Hepatocyte (in vitro differentiated cells): ENCODE measurements around the gene CHD1L. TPM values are rescaled to one million over a fixed set of nuclear protein-coding genes. Genes with fewer than 3 reads are reported as not detected.

Source experiments
- DNase-seq: peaks from one replicate; pipeline ENCODE4 v3.0.0-alpha.2; 2016; ENCODE audit warnings: low spot score
- H2AFZ ChIP-seq: fragments of 200-600 bp; sonication (generic); 2 replicates; pipeline ENCODE4 v1.6.0; 2016; ENCODE audit warnings: antibody characterized with exemption, mild to moderate bottlenecking
- H3K27ac ChIP-seq: fragments of 200-600 bp; sonication (generic); 2 replicates; pipeline ENCODE4 v1.5.1; 2016; ENCODE audit warnings: mild to moderate bottlenecking
- H3K27me3 ChIP-seq: fragments of 200-600 bp; sonication (generic); 2 replicates; pipeline ENCODE4 v1.6.1; 2016
- H3K36me3 ChIP-seq: fragments of 200-600 bp; sonication (generic); replicated peaks from 2 replicates; pipeline ENCODE4 v1.5.1; 2016; ENCODE audit warnings: low read depth; ENCODE audit not compliant: insufficient read depth
- H3K4me1 ChIP-seq: fragments of 200-600 bp; sonication (generic); 2 replicates; pipeline ENCODE4 v1.5.1; 2016; ENCODE audit warnings: mild to moderate bottlenecking, moderate library complexity; ENCODE audit not compliant: insufficient read depth
- H3K4me2 ChIP-seq: fragments of 200-600 bp; sonication (generic); 2 replicates; pipeline ENCODE4 v1.6.0; 2016
- H3K4me3 ChIP-seq: fragments of 200-600 bp; sonication (generic); 2 replicates; pipeline ENCODE4 v1.5.1; 2016; ENCODE audit warnings: mild to moderate bottlenecking
- H3K79me2 ChIP-seq: fragments of 200-600 bp; sonication (generic); 2 replicates; pipeline ENCODE4 v1.6.0; 2017; ENCODE audit warnings: mild to moderate bottlenecking
- H3K9me2 ChIP-seq: fragments of 200-600 bp; sonication (generic); replicated peaks from 2 replicates; pipeline ENCODE4 v1.6.0; 2017; ENCODE audit warnings: mild to moderate bottlenecking; ENCODE audit not compliant: insufficient read depth
- H3K9me3 ChIP-seq: fragments of 200-600 bp; sonication (generic); 2 replicates; pipeline ENCODE4 v1.5.1; 2016; ENCODE audit warnings: low read depth, mild to moderate bottlenecking
- H4K20me1 ChIP-seq: fragments of 200-600 bp; sonication (generic); 2 replicates; pipeline ENCODE4 v1.6.0; 2016; ENCODE audit warnings: mild to moderate bottlenecking; ENCODE audit not compliant: insufficient read depth, poor library complexity, severe bottlenecking
- EZH2 ChIP-seq: fragments of 200-600 bp; sonication (generic); IDR thresholded peaks from 2 replicates; pipeline ENCODE4 v1.6.1; 2016; ENCODE audit warnings: antibody characterized with exemption, mild to moderate bottlenecking, borderline replicate concordance
- EZH2phosphoT487 ChIP-seq: fragments of 200-600 bp; sonication (generic); IDR thresholded peaks from one replicate; pipeline ENCODE4 v1.6.1; 2018; ENCODE audit warnings: antibody characterized with exemption, mild to moderate bottlenecking, low read depth, moderate library complexity; ENCODE audit not compliant: unreplicated experiment, severe bottlenecking
- WGBS: methylation state at CpG from one replicate; pipeline ENCODE4 v1.1.6; 2016; ENCODE audit warnings: low lambda C conversion rate; ENCODE audit errors: missing lambda C conversion rate; 5-methylcytosine and 5-hydroxymethylcytosine counted together
- polyA plus RNA-seq: library from polyadenylated mRNA; unstranded; fragments of >200 nt; fragmentation: Nextera tagmentation; extraction: Ambion mirVana; gene quantifications from 2 replicates; pipeline ENCODE4 v1.2.1, GENCODE V29; 2016
- total RNA-seq: library from RNA; depleted of rRNA; stranded (reverse); fragments of >200 nt; gene quantifications from 2 replicates; pipeline ENCODE4 v1.2.3, GENCODE V29; 2014
- TF ChIP-seq, protein P1 (sequence below): fragments of 200-600 bp; sonication (generic); IDR thresholded peaks from 2 replicates; pipeline ENCODE4 v1.5.1; 2016; ENCODE audit warnings: antibody characterized with exemption, mild to moderate bottlenecking; ENCODE audit not compliant: poor library complexity

CHD1L gene
- total and polyA plus RNA-seq, 2 experiments from 2014 or later = 30.0 to 41.6 TPM

GRCh38 chr1:147252540-147252939, 10.1 kb downstream of the CHD1L start:
- H3K36me3 ChIP-seq = no peaks in the 10 kb centered on the region
- H3K27ac ChIP-seq = no peak overlapping the region
- no peaks in the 10 kb centered on the region for H3K4me1 ChIP-seq
- TF ChIP-seq, protein P1, sequence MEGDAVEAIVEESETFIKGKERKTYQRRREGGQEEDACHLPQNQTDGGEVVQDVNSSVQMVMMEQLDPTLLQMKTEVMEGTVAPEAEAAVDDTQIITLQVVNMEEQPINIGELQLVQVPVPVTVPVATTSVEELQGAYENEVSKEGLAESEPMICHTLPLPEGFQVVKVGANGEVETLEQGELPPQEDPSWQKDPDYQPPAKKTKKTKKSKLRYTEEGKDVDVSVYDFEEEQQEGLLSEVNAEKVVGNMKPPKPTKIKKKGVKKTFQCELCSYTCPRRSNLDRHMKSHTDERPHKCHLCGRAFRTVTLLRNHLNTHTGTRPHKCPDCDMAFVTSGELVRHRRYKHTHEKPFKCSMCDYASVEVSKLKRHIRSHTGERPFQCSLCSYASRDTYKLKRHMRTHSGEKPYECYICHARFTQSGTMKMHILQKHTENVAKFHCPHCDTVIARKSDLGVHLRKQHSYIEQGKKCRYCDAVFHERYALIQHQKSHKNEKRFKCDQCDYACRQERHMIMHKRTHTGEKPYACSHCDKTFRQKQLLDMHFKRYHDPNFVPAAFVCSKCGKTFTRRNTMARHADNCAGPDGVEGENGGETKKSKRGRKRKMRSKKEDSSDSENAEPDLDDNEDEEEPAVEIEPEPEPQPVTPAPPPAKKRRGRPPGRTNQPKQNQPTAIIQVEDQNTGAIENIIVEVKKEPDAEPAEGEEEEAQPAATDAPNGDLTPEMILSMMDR = no peak
- no peak for TF ChIP-seq EZH2
- H3K4me2 ChIP-seq = no peak overlapping the region
- no peaks in the 10 kb centered on the region for H4K20me1 ChIP-seq
- WGBS = 97% methylated on average over 9 of the region's 9 CpGs
- H3K79me2 ChIP-seq = peaks cover 94% of the 10 kb centered on the region
- H2AFZ ChIP-seq = no peak overlapping the region
- DNase-seq = no peak
- no peaks in the 10 kb centered on the region for H3K9me3 ChIP-seq
- H3K27me3 ChIP-seq = no peaks in the 10 kb centered on the region
- no peak overlapping the region for H3K4me3 ChIP-seq
- H3K9me2 ChIP-seq = no peaks in the 10 kb centered on the region

- no peaks in the 10 kb centered on the region for H3K9me2 ChIP-seq
- no peaks in the 10 kb centered on the region for H3K4me1 ChIP-seq
- 84% methylated on average over 4 of the region's 4 CpGs for WGBS
- no peak overlapping the region for H3K4me2 ChIP-seq
- no peak overlapping the region for H3K27ac ChIP-seq
- TF ChIP-seq EZH2 = no peak
- TF ChIP-seq, protein P1 = no peak
- no peak for TF ChIP-seq EZH2phosphoT487
- H3K4me3 ChIP-seq = no peak overlapping the region
- peaks cover 4% of the 10 kb centered on the region for H3K36me3 ChIP-seq
- H3K79me2 ChIP-seq = peaks cover 16% of the 10 kb centered on the region
- no peaks in the 10 kb centered on the region for H4K20me1 ChIP-seq
- DNase-seq = no peak
- no peak overlapping the region for H2AFZ ChIP-seq
- no peaks in the 10 kb centered on the region for H3K9me3 ChIP-seq
- H3K27me3 ChIP-seq = no peaks in the 10 kb centered on the region
Observed at GRCh38 chr1:147260956-147261355, 18.5 kb downstream of the CHD1L start.

- Histone ChIP-seq H3K9me2 (no peaks in the 10 kb centered on the region), H3K9me3 (no peaks in the 10 kb centered on the region), H3K27ac (no peak overlapping the region), H2AFZ (no peak overlapping the region), H3K27me3 (no peaks in the 10 kb centered on the region), H3K4me1 (no peaks in the 10 kb centered on the region), H4K20me1 (no peaks in the 10 kb centered on the region), H3K4me2 (no peak overlapping the region), H3K79me2 (no peaks in the 10 kb centered on the region), H3K4me3 (no peak overlapping the region), H3K36me3 (peaks cover 4% of the 10 kb centered on the region)
- WGBS = 92% methylated on average over 3 of the region's 3 CpGs
- TF ChIP-seq EZH2phosphoT487 = no peak
- TF ChIP-seq EZH2 = no peak
- TF ChIP-seq, protein P1 = no peak
- no peak for DNase-seq
Observed at GRCh38 chr1:147264158-147264768, 21.8 kb downstream of the CHD1L start.

GRCh38 chr1:147266381-147266780, 23.9 kb downstream of the CHD1L start:
- TF ChIP-seq, protein P1 = no peak
- no peak for TF ChIP-seq EZH2phosphoT487
- Histone ChIP-seq H3K4me1 (no peaks in the 10 kb centered on the region), H3K9me2 (no peaks in the 10 kb centered on the region), H3K9me3 (no peaks in the 10 kb centered on the region), H3K79me2 (no peaks in the 10 kb centered on the region), H4K20me1 (no peaks in the 10 kb centered on the region), H3K4me3 (no peak overlapping the region), H3K36me3 (peaks cover 3% of the 10 kb centered on the region), H3K27ac (no peak overlapping the region), H3K27me3 (no peaks in the 10 kb centered on the region), H2AFZ (no peak overlapping the region), H3K4me2 (no peak overlapping the region)
- 97% methylated on average over 5 of the region's 5 CpGs for WGBS
- no peak for DNase-seq
